ENCODE results near the gene KRTAP5-4.

DNA sequence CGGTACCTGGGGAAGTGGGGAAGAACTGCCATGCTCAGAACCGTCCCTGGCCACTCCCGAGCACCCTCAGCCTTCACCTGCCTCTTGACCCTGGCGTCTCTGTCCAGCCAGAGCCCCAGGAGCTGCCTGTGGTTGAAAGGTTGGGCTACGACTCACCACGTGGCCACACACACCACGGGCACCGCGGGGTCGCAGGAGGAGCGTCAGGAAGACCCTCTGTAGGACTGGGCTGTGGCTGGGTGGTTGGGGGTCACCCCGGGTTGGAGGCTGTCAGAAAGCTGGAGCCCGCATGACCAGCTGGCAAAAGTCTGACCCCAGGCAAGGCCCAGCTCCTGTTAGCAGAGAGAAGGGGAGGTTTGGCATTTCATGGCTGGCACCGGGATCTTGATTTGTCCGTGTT lies 19.2 kb upstream of the KRTAP5-4 start:
- TF ChIP-seq POLR2AphosphoS5 (IDR thresholded peaks at IDR 0.05; ENCODE audit: insufficient read depth, low read depth, low read length) (no peak), EZH2 (IDR thresholded peaks at IDR 0.05; ENCODE audit: borderline replicate concordance, low read depth, low read length, severe bottlenecking) (no peak), MYC (IDR thresholded peaks at IDR 0.05; ENCODE audit: low read depth, low read length) (no peak)
- TF ChIP-seq, protein P1, sequence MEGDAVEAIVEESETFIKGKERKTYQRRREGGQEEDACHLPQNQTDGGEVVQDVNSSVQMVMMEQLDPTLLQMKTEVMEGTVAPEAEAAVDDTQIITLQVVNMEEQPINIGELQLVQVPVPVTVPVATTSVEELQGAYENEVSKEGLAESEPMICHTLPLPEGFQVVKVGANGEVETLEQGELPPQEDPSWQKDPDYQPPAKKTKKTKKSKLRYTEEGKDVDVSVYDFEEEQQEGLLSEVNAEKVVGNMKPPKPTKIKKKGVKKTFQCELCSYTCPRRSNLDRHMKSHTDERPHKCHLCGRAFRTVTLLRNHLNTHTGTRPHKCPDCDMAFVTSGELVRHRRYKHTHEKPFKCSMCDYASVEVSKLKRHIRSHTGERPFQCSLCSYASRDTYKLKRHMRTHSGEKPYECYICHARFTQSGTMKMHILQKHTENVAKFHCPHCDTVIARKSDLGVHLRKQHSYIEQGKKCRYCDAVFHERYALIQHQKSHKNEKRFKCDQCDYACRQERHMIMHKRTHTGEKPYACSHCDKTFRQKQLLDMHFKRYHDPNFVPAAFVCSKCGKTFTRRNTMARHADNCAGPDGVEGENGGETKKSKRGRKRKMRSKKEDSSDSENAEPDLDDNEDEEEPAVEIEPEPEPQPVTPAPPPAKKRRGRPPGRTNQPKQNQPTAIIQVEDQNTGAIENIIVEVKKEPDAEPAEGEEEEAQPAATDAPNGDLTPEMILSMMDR (IDR thresholded peaks at IDR 0.05; ENCODE audit: extremely low read depth in 1 of 2, insufficient read depth in 1 of 2, low read depth in 1 of 2, low read length in 2 of 2): no peak

All from endothelial cell of umbilical vein (primary cell).